Pons (tissue), 1 donor: ENCODE measurements around the gene PDE9A.

Source experiments
- DNase-seq: peaks from one replicate; pipeline ENCODE4 v3.0.0-alpha.2; 2016; ENCODE audit warnings: low spot score

The PDE9A gene

DNA sequence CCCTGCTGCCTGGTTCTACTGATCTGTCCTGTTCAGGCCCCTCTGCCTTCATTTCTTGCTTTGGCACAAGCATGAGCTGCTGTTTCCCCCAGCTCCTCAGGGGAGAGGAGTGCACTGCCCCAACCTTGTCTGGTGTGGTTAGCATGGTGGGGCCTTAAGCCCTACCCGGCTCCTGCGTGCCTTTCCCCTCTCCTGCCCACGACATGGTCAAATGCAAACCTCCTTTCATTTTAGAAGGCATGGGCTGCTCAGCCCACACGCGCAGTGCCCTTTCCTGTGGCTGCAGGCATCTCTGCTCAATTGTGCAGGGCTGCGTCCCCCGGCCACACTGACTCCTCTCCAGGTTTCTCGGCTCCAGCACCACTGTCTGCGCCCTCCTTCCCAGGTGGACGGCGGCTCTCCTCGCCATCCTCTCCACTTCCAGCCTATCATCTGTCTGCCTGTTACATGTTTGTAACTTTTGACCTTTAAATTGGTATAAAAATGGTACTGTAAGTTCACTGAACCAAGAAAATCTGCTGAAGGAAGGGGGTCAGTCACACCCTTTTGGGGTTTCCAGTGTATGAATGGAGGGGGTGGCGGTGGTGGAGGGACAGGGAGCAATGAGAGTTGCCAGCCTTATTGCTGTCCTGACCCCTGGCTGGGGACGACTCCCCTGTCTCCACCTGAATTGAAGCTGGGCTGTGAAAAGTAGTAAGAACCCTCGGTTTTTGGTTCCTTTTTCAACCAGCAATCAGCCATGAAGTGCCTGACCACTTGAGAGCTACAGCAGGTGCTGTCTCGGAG lies 5.1 kb downstream of the PDE9A start:
- no peak for DNase-seq

DNA sequence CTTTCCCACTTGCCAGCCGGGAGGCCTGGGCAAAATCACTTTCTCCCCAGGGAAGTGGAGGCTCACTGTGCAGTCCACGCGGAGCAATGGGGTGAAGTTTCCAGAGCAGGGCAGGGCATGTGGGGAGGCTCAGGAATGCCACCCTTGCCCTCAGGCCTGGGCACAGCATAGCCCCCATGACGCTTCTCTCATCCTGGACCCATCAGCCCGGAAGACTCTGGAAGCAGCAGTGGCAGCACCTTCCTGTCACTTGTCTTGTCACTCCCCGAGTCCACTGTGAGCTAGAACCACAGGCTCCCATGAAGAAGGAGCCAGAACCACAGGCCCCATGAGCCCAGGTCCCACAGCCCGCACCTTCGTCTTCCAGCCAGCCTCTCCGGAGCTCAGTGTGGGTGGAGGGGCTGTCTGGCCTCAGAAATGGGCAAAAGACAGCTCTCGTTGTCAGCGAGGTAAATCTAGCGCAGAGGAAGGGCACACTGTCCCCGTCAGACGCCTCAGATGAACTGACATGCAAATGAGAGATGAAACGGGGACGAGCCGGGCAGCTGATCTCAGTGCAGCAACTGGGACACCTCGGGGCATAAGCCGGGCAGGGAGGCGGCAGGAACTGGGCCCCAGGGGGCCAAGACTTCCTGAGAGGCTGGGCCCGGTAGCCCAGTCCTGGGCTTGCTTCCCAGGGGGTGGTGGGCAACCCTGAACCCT lies 6.1 kb downstream of the PDE9A start:
- DNase-seq, result no peak

- DNase-seq, result no peak
Observed at GRCh38 chr21:42660118-42660470, 6.7 kb downstream of the PDE9A start.

GRCh38 chr21:42661688-42662429 lies 8.4 kb downstream of the PDE9A start:
- no peak for DNase-seq

DNA sequence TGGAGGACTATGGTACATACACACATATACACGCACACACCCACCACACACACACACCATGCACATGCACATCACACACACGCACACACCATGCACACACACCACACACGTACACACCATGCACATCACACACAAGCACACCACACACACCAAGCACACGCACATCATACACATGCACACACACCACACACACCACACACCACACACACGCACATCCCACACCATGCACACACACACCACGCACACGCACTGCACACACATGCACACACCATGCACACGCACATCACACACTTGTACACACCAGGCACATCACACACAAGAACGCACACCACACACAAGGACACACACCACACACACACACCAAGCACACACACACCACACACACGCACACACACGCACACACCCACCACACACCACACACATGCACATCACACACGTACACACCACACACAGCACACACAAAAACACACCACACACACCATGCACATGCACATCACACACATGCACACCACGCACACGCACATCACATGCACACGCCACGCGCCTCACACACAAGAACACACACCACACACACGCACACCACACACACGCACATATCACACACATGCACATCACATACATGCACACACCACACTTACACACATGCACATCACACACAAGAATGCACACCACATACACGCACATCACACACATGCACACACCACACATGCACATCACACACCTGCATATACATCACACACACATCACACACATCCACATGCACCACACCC lies 9.2 kb downstream of the PDE9A start:
- DNase-seq, result no peak

GRCh38 chr21:42663200-42663750 lies 9.9 kb downstream of the PDE9A start:
- DNase-seq, result no peak

- DNase-seq, result peak; percentile 67
Observed at GRCh38 chr21:42663860-42664535, 10.6 kb downstream of the PDE9A start.

- DNase-seq, result no peak
Observed at GRCh38 chr21:42664614-42665013, 11.2 kb downstream of the PDE9A start.

DNA sequence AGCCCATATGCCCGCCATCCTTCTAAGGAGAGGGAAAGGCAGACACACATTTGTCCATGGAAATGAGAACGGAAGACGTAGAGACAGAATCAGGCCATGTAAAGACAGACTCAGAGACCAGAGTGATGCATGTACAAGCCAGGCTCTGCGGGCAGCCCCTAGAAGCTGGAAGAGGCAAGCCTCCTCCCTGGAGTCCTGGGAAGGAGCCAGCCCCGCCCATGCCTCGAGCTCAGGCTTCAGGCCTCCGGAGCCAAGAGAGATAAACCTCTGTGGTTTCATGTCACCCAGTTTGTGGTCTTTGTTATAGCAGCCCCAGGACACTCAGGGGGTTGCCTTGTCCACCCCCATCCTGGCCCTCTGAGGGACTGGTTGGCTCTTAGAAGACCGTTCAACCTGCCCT lies 11.6 kb downstream of the PDE9A start:
- no peak for DNase-seq

DNA sequence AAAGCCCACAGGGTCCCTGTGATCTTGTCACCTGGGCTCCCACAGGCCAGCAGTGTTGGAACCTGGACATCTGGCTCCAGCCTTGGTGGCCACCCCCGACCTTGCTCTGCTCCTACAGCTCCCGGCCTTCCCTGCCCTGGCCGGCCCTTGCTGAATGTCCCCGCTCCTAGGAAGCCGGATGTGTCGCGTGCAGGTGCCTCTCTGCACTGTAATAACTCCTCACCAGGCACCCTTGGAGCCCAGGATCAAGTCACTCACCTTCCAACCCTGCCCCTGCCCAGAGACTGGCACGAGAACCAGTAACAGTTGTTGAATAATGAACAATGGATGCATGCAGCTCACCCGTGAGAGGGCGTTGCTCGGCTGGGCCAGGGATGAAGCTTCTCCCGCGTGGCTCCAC lies 12.1 kb downstream of the PDE9A start:
- peak; percentile 42 for DNase-seq

DNA sequence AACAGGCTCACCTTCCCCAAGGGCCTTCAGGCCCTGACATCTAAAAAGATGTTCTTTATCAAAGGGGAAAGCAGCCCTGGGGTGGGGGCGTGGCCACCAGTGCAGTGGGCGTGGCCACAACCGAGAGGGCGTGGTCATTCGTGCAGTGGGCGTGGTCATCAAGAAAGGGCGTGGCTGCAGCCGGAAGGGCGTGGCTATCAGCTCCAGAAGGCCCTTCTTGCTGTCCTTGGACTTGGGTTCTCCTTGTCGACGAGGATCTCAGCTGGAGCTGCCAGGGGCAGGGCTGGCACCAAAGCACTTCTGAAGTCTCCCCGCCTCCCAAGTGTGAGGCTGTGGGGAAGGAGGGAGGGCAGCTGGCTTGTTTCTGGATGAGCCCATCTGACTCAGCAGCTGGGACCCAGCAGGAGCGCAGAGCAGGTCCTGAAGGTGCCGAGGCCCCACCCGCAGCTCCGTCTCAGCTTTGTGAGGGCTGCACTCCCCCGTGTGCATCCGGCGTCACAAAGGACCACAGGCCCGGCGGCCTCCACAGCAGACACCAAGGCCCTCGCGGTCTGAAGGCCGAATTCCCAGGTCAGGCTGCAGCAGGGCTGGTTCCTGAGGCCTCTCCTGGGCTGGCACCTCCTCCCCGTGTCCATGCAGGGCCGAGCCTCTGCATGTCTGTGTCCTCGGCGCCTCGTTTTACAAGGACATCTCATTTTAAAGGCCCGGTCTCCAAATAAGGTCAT lies 12.8 kb downstream of the PDE9A start:
- DNase-seq, result no peak

DNA sequence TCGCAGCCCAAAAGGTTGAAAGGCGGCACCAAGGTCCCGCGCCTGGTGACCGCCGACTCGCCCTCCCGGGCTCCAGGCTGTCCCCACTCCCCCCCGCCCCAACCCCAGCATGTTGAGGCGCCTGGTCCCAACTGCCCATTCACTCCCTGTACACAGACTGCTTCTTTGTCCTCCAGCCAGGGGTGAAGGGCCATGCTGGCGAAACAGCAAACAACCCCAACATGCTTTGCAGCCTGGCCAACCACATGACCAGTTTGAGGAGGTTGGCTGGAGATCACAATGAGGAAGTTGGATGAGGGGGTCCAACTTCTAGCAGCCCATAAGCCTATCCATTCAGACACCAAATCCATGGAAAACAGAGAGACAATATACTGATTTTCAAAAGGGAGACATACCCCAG lies 13.5 kb downstream of the PDE9A start:
- DNase-seq, result peak; percentile 94

- no peak for DNase-seq
Observed at GRCh38 chr21:42668298-42668992, 15.0 kb downstream of the PDE9A start.

GRCh38 chr21:42669041-42669440 lies 15.6 kb downstream of the PDE9A start:
- DNase-seq, result no peak

GRCh38 chr21:42670058-42670880 lies 16.8 kb downstream of the PDE9A start:
- no peak for DNase-seq

DNA sequence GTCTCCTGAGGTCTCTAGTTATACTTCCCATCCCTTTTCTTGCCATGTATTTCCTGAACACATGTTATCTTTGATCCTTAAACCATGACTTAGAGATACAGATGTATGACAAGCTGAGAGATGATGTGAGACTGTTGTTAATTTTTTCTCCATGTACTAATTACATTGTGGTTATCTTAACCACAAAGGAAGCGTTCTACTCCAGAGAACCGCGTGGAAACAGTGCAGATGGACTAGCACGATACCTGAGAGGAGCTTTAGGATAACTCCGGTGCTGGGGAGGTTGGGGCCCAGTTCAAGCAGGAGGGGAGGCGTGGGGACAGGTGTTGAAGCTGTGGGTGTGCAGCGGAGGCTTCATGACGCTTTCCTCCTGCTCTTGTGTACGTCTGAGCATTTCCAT lies 17.5 kb downstream of the PDE9A start:
- no peak for DNase-seq

GRCh38 chr21:42671778-42672593 lies 18.6 kb downstream of the PDE9A start:
- DNase-seq, result no peak
